ENCODE measurements around the gene GJD2.

GRCh38 chr15:34732430-34732829, 22.4 kb downstream of the GJD2 start:
- no peak for TF ChIP-seq GABPA (IDR thresholded peaks at IDR 0.05; ENCODE audit: low read depth)
- TF ChIP-seq CTCF (IDR thresholded peaks at IDR 0.05; ENCODE audit: insufficient read depth, low read length) = no peak
- no peak for TF ChIP-seq POLR2AphosphoS5 (IDR thresholded peaks at IDR 0.05; ENCODE audit: low read depth)
